Omental fat pad (tissue), 4 donors: Measurements from ENCODE around the gene SLC22A7. TPM values are rescaled to one million over a fixed set of nuclear protein-coding genes. Genes with fewer than 3 reads are reported as not detected.

Experiments
- ATAC-seq: fragments of 150-250 bp; one replicate; pipeline ENCODE4 v1.9.1; 2016; ENCODE audit warnings: mild to moderate bottlenecking, moderate library complexity; ENCODE audit not compliant: low FRiP score
- DNase-seq: peaks from one replicate; pipeline ENCODE4 v3.0.0-alpha.2; 2019; ENCODE audit warnings: low spot score
- CTCF ChIP-seq, 3 donors: fragments of 450-650 bp; IDR thresholded peaks; one replicate each; pipeline ENCODE4 v1.5.1; 2016 to 2017; ENCODE audit warnings: antibody characterized with exemption in 3 of 3, mild to moderate bottlenecking in 3 of 3, moderate library complexity in 2 of 3
- total RNA-seq, 4 donors: library from RNA; depleted of rRNA; stranded (reverse); fragments of >200 nt; gene quantifications; one replicate each; pipeline ENCODE4 v1.1.0, GENCODE V29; 2016

Gene SLC22A7
- total RNA-seq, 4 donors from 2014 or later, result not detected

GRCh38 chr6:43273707-43274106 lies 24.4 kb upstream of the SLC22A7 start:
- TF ChIP-seq CTCF (IDR thresholded peaks at IDR 0.05), result no peak
- DNase-seq, result no peak
- no peak for ATAC-seq

GRCh38 chr6:43274127-43274915 lies 23.7 kb upstream of the SLC22A7 start:
- ATAC-seq (no peak), DNase-seq (no peak)
- TF ChIP-seq CTCF (IDR thresholded peaks at IDR 0.05), result no peak

- DNase-seq (no peak), ATAC-seq (no peak)
- no peak for TF ChIP-seq CTCF (IDR thresholded peaks at IDR 0.05)
Measured at GRCh38 chr6:43274916-43275597, 23.0 kb upstream of the SLC22A7 start.

GRCh38 chr6:43275801-43276576 lies 22.1 kb upstream of the SLC22A7 start:
- DNase-seq (no peak), ATAC-seq (no peak)
- TF ChIP-seq CTCF (IDR thresholded peaks at IDR 0.05), result no peak

GRCh38 chr6:43276577-43277305 lies 21.3 kb upstream of the SLC22A7 start:
- ATAC-seq (no peak), DNase-seq (no peak)
- TF ChIP-seq CTCF (IDR thresholded peaks at IDR 0.05), result no peak

GRCh38 chr6:43277306-43277642 lies 20.8 kb upstream of the SLC22A7 start:
- ATAC-seq (no peak), DNase-seq (no peak)
- TF ChIP-seq CTCF (IDR thresholded peaks at IDR 0.05), result no peak
